Measurements from ENCODE around the gene MRPL51.
"Not testable (repeated sequence)": the region's sequence is repeated elsewhere in the genome, so short reads cannot be mapped to it uniquely, and the experiment has no call there.

Gene MRPL51

GRCh38 chr12:6488240-6488639 is 4.8 kb downstream of the MRPL51 start:
- DNase-seq (ENCODE audit: low spot score) = no peak

- no peak for DNase-seq (ENCODE audit: low spot score)
Measured at GRCh38 chr12:6478416-6478815, 14.6 kb downstream of the MRPL51 start.

- DNase-seq (ENCODE audit: low spot score) = not testable (repeated sequence)
Measured at GRCh38 chr12:6477601-6478377, 15.3 kb downstream of the MRPL51 start.

- peak; percentile 89 for DNase-seq (ENCODE audit: low spot score)
Measured at GRCh38 chr12:6476489-6476888, 16.6 kb downstream of the MRPL51 start.

GRCh38 chr12:6475233-6475975 is 17.7 kb downstream of the MRPL51 start:
- not testable (repeated sequence) for DNase-seq (ENCODE audit: low spot score)

GRCh38 chr12:6472491-6472890 is 20.6 kb downstream of the MRPL51 start:
- DNase-seq (ENCODE audit: low spot score) = no peak

GRCh38 chr12:6471989-6472360 is 21.1 kb downstream of the MRPL51 start:
- no peak for DNase-seq (ENCODE audit: low spot score)

GRCh38 chr12:6470375-6471163 is 22.5 kb downstream of the MRPL51 start, which contains the start of gene VAMP1:
VAMP1 (minus strand) TSS chr12:6470677; CDS start chr12:6470531, 146 bp downstream.
- DNase-seq (ENCODE audit: low spot score) = peak; percentile 98

GRCh38 chr12:6469609-6470374 is 23.3 kb downstream of the MRPL51 start:
- peak; percentile 21 for DNase-seq (ENCODE audit: low spot score)

GRCh38 chr12:6469092-6469491 is 24.0 kb downstream of the MRPL51 start:
- no peak for DNase-seq (ENCODE audit: low spot score)

- no peak for DNase-seq (ENCODE audit: low spot score)
Measured at GRCh38 chr12:6468283-6468575, 24.8 kb downstream of the MRPL51 start.

GRCh38 chr12:6467571-6468282 is 25.3 kb downstream of the MRPL51 start:
- not testable (repeated sequence) for DNase-seq (ENCODE audit: low spot score)

GRCh38 chr12:6466751-6467150 is 26.3 kb downstream of the MRPL51 start:
- not testable (repeated sequence) for DNase-seq (ENCODE audit: low spot score)

GRCh38 chr12:6466184-6466573 is 26.9 kb downstream of the MRPL51 start:
- no peak for DNase-seq (ENCODE audit: low spot score)

GRCh38 chr12:6465467-6466183 is 27.4 kb downstream of the MRPL51 start:
- peak; percentile 73 for DNase-seq (ENCODE audit: low spot score)

GRCh38 chr12:6464531-6464930 is 28.5 kb downstream of the MRPL51 start:
- no peak for DNase-seq (ENCODE audit: low spot score)

GRCh38 chr12:6463858-6464257 is 29.2 kb downstream of the MRPL51 start:
- DNase-seq (ENCODE audit: low spot score) = no peak

GRCh38 chr12:6463216-6463615 is 29.8 kb downstream of the MRPL51 start:
- DNase-seq (ENCODE audit: low spot score) = no peak

- no peak for DNase-seq (ENCODE audit: low spot score)
Measured at GRCh38 chr12:6462234-6462995, 30.6 kb downstream of the MRPL51 start.
